Tibial nerve (tissue), 4 donors: Measurements from ENCODE around the gene TNFRSF25.

Experiments
- CTCF ChIP-seq, 5 experiments: fragments of 200-600 bp in 3 of 5; fragments of 450-650 bp in 2 of 5; sonication (generic) in 3 of 5; IDR thresholded peaks; one replicate each; pipeline ENCODE4 v1.5.1; 2016 to 2019; ENCODE audit warnings: antibody characterized with exemption in 5 of 5, mild to moderate bottlenecking in 3 of 5, moderate library complexity in 2 of 5
- EP300 ChIP-seq, 2 donors: sonication (generic); formaldehyde crosslinking; IDR thresholded peaks; one replicate each; pipeline ENCODE4 v1.6.1; 2017; ENCODE audit warnings: antibody characterized with exemption in 2 of 2, mild to moderate bottlenecking in 1 of 2
- POLR2A ChIP-seq, 2 donors: fragments of 450-650 bp; IDR thresholded peaks; one replicate each; pipeline ENCODE4 v1.6.1; 2017; ENCODE audit warnings: antibody characterized with exemption in 2 of 2, mild to moderate bottlenecking in 2 of 2, moderate library complexity in 2 of 2

GRCh38 chr1:6420454-6421042 is 45.4 kb downstream of the TNFRSF25 start:
- TF ChIP-seq CTCF (IDR thresholded peaks at IDR 0.05): no peak
- no peak for TF ChIP-seq POLR2A (IDR thresholded peaks at IDR 0.05)
- TF ChIP-seq EP300 (IDR thresholded peaks at IDR 0.05): no peak
